GM19468 (cell line): ENCODE measurements around the gene PEA15.

Experiments
- ATAC-seq: cut with Tn5 transposase; IDR thresholded peaks from one replicate; pipeline ENCODE4 v1.9.1; 2021; ENCODE audit warnings: mild to moderate bottlenecking, moderate library complexity, moderate number of reproducible peaks; ENCODE audit not compliant: unreplicated experiment; ENCODE audit errors: extremely low read depth

PEA15 gene

DNA sequence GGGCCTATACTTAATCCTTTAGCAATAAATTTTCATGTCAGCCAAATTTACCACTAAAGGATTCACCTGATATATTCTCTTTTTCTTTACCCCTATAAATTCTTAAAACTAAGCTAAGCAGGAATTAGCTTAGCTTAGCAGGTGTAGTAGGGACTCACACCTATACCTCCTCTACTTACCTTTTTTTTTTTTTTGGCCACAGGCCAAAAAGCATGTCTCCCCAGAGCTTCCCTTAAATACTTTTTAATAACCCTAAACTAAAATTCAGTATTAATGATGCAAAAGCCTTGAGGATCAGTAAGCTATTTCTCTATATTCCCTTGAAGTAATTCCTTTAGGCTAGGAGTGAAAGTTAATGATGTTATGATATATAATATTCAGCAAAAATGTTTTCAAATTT is 23.2 kb downstream of the PEA15 start:
- no peak for ATAC-seq

DNA sequence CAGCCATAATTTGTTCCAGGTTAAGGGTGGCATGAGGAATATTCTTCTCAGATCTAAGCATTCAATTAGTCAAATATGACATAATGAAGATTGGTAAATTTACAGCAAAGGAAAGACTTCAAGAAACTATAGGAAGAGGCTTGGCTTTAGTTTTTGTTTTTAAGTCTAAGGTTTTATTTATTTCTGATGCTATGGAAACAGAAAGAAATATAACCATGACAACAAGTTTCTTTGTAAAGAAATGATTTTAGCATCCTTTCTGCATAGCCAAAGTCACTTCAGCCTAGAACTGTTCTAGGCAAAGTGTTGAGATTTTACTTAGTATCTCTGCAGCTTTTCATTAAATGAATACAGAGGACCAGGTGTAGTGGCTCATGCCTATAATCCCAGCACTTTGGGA is 27.7 kb downstream of the PEA15 start:
- ATAC-seq = no peak

DNA sequence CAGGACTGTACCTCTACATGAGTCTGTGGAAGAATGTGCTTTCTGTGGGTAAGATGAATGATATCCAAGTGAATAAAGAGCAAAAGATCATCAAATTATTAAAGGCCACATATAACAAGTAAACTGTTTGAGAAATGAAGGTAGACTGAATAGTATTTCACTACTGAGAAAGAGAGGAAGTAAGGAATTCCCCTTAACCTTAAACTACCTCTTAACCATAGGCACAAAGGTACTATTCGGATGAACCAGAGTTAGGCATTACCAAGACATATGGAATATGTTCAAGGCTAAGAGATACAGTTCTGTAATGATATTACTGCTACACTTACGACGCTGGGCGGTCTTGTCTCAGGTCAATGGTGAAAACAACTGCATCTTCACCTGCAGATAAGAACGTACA is 31.6 kb downstream of the PEA15 start:
- no peak for ATAC-seq

DNA sequence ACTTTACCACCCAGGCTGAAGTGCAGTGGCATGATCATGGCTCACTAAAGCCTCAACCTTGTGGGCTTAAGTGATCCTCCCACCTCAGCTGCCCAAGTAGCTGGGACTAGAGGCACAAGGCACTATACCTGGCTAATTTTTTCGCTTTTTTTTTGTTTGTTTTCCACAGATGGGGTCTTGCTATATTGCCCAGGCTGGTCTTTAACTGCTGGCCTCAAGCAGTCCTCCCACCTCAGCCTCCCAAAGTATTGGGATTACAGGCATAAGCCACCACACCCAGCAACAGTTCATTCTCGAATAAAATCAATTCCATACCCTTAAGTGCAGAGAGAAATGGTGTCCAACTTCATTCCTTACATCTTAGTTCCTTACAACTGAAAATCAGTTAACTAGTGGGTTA is 32.4 kb downstream of the PEA15 start:
- no peak for ATAC-seq

DNA sequence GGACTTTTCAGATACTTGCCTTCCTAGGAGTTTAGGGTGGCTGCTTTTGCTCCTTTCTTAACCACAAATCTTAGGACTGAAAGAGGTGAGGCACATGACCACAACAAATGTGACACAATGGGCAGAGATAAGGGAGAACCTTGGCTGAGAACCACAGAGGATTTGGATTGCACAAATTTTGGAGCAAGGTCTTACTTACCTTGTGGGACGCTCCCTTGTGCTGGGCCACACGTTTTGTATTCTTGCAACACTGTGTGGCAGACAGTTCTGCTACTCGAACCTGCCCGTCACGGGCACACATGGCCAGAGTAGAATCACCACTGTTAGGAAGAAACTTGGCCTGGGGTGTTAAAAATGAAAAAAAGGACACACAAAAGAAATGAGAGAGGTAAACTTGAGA is 33.2 kb downstream of the PEA15 start:
- ATAC-seq = no peak

DNA sequence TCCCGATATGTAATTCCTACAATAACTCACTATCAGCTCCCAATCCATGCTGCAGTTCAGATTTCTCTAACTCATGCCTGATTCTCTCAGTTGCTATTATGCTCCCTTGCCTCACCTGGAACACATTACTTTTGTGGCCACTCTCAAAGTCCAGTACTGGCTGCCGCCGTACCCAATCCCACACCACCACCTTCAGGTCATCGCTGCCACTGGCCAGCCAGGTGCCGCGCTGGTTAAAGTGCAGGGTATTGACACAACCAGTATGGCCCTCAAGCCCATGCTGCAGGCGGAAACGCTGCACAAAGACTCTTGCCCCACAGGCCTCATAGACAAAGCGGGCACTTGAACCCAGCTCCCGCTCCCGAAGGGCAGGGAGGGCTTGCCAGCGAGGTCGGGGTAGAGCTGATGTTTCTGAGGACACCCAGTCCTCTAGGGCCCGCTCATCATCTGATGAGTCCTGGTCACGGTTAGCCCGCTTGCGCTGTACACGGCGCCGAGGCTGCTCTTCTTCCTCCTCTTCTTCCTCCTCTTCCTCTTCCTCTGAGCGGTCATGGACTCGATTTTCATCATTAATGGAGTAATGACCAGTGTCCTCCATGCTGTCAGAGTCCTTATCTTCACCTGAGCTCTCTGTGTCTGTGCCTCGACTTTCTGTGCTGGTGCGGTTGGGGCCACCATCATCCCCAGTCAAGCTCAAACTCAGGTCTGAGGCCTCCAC is 34.6 kb downstream of the PEA15 start:
- ATAC-seq = no peak

DNA sequence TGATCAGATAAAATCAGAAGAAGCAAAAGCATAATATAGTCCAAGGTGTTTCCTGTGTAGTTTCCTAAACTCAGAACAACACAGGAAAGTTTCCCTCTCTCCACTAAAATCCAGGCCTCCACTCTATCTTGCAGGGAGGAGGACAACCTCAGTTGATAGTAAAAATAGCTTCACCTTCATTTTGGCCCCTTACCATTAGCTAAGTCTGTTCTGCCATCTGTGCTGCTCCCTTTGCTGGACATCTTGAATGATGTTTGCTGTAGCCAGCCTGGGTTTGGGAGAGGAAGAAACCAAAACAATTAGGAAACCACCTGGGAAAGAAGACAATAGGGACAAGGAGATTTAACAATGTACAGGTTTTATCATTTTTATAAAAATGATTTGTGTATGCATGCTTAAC is 38.6 kb downstream of the PEA15 start:
- ATAC-seq = no peak

DNA sequence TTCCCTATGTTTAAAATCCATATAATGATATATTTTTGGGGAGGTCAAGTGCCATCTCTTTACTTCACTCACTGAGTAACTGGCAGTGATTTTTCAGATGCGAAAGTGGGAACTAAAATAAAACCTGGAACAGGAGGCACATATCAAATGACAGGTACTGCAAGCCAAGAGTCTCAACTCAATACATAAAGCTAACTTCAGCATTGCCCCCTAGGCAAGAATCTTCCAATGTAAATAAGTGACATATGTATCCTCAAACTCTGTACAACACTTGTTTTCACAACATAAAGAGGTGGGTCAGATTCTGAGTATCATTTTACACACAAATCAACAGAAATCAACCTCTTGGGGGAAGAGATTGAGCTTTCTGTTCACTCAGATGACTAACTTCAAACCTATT is 39.0 kb downstream of the PEA15 start:
- no peak for ATAC-seq

DNA sequence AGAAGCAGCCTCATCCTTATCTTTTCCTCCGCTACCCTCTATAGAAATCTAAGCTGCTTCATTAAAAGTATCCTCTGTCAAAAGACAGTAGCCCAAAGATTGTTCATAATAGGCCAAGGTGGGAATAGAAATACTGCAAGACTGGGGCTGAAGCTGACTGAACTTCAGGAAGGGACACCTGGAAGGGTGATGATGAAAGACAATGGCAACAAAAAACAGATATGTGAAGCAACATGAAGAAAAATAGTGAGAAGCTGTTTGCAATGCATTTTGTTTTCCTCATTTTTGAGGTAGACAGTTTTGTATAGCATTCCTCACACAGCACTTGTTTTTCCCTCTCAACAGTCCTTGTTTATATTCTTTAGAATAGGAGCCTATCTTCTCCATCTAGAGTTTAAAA is 40.2 kb downstream of the PEA15 start:
- no peak for ATAC-seq

DNA sequence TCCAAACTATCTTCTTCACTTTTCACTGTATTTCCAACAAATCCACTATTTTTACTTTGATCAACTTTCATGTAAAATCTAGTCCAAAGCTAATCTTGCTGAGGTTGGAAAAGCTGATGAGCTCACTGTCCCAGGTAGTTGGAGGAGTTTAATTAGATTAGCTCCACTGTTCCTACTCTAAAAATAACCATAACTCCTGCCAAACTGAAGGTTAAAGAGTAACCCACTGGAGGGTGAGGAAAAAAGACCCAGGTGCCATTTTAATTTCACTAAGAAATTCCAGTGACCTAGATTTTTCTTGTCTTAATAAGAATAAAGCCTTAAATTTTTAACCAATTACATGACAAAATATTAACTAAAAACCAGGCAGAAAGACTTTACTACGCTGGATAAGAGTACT is 41.9 kb downstream of the PEA15 start:
- ATAC-seq = no peak

DNA sequence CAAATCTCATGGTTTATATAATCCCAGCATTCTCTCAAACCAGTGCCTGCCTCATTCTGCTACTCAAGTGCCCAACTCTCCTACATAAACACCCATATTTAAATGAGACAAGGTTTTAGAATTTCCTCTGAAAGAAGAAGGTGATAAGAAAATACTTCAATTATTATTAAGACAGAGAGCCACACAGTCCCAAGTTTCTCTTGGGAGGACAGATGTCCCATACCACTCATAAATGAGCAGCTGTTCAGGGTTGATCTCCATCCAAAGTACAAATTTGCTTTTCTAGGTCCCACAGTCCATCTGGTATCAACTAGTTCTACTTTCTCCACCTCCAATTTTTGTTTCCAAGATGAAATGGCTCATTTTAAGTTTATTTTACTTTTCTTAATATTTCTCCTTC is 45.8 kb downstream of the PEA15 start:
- ATAC-seq = no peak

DNA sequence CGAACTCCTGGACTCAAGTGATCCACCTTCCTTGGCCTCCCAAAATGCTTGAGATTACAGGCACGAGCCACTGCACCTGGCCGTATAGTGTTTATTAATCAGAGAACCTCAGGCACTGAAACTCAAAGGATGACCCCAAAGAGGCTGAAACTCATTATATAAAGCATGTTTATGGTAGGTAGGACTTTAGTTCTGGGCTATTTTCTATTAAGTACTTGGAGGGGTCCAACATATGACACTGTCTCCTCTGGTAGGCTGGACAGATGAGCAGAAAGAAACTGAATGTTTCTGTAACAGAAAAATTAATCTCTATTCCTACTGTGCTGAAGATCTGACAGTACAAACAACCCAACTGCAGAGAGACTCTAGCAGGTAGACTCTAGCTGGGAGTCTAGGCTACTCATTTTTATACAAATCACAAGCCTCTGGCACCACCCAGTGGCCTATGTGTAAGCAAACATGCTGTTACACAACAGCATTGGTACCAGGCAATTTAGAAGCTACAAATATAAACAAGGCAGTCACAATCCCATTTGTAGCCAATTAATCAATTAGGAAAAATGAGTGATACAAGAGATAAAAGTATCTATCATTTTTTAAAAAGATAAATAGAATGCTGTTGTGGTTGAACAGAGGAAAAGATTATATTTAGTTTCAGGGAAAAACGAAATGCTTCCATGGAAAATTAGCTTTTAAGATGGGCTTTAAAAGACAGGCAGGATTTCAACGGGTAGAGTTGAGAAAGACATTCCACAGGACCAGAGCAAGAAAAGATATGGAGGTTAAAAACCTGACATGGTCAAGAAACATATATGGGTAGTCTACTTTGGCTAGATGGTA is 46.7 kb downstream of the PEA15 start:
- peak; percentile 72 for ATAC-seq

DNA sequence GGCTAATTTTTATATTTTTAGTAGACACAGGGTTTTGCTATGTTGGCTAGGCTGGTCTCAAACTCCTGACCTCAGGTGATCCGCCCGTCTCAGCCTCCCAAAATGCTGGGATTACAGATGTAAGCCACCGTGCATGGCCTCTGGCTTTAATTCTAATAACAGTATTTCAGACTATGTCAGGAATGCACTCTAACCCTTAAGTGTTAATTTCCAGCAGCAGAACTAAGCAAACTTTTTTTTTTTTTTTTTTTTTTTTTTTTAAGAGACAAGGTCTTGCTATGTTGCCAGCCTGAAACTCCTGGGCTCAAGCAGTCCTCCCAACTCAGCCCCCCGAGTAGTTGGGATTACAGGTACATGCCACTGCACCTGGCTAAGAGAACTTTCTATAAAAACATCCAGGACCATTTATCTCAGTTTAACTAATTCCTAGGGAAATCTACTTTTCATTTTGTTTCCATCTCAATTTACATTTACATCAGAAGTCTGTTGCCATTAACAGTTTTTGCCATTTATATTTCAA is 50.7 kb downstream of the PEA15 start:
- ATAC-seq = no peak

DNA sequence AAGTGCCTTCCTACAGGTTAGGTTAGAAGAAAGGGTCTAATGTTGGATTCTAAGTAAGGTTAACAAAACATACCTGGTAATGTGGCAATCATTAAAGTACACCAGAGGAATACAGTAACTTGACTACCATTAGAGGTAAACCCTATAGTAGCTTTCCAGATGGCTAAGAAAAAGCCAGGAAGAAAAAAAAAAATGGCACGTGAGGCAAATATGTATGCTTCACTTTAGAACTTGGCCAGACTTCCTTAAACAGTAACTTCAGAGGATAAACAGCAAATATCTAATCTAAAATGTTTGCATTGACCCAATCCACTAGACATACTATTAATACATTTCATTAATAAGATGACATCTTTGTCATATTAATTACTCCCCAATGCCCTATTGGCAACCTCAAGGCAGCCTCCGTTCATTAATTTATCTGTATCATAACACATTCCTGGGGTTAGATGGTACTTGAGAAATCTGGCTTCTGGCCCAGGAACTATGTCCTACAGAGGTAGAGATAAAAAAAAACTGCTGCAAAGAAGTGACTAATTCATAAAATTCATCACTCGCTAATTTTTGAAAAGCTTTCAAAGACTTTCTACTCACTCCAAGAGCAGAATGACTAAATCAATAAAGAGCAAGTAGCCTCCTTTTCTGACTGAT is 51.3 kb downstream of the PEA15 start:
- no peak for ATAC-seq

DNA sequence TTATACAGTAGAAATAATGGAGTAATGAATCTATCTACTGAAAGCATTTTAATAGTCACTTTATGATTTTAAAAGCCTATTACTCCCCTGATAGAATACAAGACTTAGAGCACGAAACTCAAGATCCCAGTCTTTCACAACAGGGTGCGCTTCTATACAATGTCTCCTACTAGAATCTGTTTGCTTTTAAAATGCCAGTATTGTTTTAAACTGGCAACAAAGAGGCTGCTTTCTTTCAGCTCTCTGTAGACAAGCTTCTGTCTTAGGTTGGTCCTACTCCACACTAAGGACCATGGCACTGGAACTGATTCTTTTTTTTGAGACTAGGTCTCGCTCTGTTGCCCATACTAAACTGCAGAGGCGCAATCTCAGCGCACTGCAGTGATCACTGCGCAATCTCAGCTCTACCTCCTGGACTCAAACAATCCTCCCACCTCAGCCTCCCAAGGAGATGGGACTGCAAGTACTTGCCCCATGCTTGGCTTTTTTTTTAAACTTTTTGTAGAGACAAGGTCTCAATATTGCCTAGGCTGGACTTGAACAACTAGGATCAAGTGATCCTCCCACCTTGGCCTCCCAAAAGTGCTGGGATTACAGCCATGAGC is 52.3 kb downstream of the PEA15 start:
- ATAC-seq = no peak

DNA sequence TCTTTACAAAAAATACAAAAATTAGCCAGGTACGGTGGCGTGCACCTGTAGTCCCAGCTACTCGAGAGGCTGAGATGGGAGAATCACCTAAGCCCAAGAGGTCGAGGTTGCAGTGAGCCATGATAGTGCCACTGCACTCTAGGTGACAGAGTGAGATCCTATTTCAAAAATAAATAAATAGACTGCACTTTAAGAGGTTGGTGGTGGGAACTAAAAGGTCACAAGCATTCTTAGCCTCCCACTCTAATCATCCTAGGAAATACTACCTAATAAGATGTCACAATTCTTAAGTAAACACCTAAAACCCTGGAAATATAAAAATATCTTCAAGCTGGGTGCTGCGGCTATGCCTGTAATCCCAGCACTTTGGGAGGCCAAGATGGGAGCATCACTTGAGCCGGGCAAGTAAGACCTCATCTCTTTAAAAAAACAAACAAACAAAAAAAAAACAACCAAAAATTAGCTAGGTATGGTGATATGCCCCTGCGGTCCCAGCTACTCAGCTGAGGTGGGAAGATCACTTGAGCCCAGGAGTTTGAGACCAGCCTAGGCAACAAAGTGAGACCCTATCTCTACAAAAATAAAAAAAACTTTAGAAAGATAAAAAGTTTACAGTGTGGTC is 53.1 kb downstream of the PEA15 start:
- no peak for ATAC-seq

DNA sequence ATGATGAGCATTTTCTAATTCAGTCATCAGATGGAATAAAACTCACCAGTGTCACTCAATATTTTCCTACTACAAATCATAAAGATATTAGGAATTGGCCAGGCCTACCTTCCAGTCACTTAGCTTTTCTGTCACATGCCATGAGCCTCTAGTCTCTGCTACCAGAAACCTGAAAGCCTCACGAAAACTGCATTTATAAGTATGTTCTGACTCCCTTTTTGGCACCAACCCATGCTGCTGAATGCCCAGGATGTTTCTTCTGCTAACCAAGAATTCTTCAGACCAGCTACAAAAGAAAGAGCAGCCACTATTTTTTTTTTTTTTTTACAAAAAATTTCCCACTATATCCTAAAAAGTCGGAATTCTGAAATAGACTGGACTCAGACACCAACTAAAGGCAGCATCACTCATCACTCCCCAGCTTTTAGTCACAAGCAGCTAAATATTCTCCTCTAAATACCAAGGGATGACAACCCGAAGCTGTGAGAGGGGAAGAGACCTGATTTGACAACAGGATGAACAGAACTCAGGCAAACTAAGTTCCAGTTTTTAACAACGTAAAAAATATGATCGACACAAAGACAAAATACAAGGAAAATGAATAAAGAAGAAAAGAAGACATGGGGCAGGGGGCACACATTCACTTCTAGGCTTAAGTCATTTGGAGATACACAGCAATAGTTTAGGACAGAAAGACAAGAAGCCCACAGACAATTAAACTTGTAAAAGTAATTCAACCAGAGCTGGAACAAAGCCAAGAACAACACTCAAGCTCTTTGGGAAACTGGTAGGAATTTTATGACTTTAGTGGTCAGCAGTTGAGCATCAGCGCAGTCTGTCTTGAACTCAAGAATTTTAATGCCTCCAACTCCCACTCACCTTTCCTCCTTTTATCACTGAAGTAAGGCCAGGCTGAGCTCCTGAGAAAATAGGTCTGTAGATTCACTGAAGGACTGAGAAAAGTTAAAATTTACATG is 55.5 kb downstream of the PEA15 start:
- no peak for ATAC-seq

DNA sequence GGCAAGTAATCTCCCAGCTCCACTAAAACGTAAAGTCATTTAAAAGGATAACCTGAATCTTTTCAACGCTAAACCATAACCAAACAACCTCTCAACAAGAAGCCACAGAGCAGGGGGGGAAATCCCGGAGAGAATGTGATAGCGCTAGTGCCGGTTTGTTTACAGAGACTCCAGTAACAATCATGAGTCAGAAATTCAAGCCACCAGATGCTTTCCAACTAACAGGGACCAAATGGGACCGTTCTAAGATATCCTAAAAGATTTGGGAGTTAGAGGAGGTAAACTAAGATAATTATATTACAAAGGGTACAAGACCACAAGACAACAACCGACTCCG is 56.3 kb downstream of the PEA15 start:
- ATAC-seq = no peak
